CD8-positive, alpha-beta memory T cell (primary cell): Measurements from ENCODE around the gene LCE4A. TPM values are rescaled to one million over a fixed set of nuclear protein-coding genes. Genes with fewer than 3 reads are reported as not detected.
"Not testable (repeated sequence)": the region's sequence is repeated elsewhere in the genome, so short reads cannot be mapped to it uniquely, and the experiment has no call there.

Source experiments
- CTCF ChIA-PET: fragments of 350-600 bp; sonication (Branson Sonifier 250); formaldehyde crosslinking; loops from one replicate; lab custom pipeline; 2021; ENCODE audit warnings: antibody characterized with exemption; lab: Charles Lee
- POLR2A ChIA-PET: fragments of 350-600 bp; sonication (Branson Sonifier 250); formaldehyde crosslinking; loops from one replicate; lab custom pipeline; 2021; ENCODE audit warnings: antibody characterized with exemption; lab: Charles Lee
- DNase-seq, 5 donors: peaks; one replicate each; pipeline versions ENCODE4 v3.0.0 to v3.0.0-alpha.2; 2020 to 2022; ENCODE audit warnings: mixed read lengths in 1 of 5
- H3K27ac ChIP-seq: one replicate; pipeline ENCODE4 v1.7.0; 2013; ENCODE audit warnings: low read depth, mild to moderate bottlenecking, low read length, moderate library complexity
- H3K27me3 ChIP-seq: 2 replicates; pipeline ENCODE4 v1.7.0; 2013; ENCODE audit warnings: low read length, mild to moderate bottlenecking; ENCODE audit not compliant: insufficient read depth, poor library complexity, severe bottlenecking
- H3K36me3 ChIP-seq: 2 replicates; pipeline ENCODE4 v1.7.0; 2013; ENCODE audit warnings: mild to moderate bottlenecking, low read length, moderate library complexity; ENCODE audit not compliant: insufficient read depth
- H3K4me1 ChIP-seq: 2 replicates; pipeline ENCODE4 v1.7.0; 2013; ENCODE audit warnings: mild to moderate bottlenecking, low read length, moderate library complexity; ENCODE audit not compliant: insufficient read depth
- H3K4me3 ChIP-seq: 2 replicates; pipeline ENCODE4 v1.7.0; 2013; ENCODE audit warnings: mild to moderate bottlenecking, low read length
- H3K9me3 ChIP-seq: 2 replicates; pipeline ENCODE4 v1.7.0; 2013; ENCODE audit warnings: mild to moderate bottlenecking, low read length
- H3K27ac Mint-ChIP-seq, 8 donors: one replicate each; pipeline ENCODE4 v1.8.0; 2020 to 2021; ENCODE audit warnings: mixed read lengths in 8 of 8, mild to moderate bottlenecking in 6 of 8, inconsistent platforms in 3 of 8, moderate library complexity in 3 of 8
- H3K27me3 Mint-ChIP-seq, 2 donors: one replicate each; pipeline ENCODE4 v1.8.0; 2020 to 2021; ENCODE audit warnings: mixed read lengths in 2 of 2, mild to moderate bottlenecking in 1 of 2, moderate library complexity in 1 of 2
- H3K36me3 Mint-ChIP-seq, 3 donors: one replicate each; pipeline ENCODE4 v1.8.0; 2020 to 2021; ENCODE audit warnings: mixed read lengths in 3 of 3, inconsistent platforms in 1 of 3, mild to moderate bottlenecking in 1 of 3
- H3K4me1 Mint-ChIP-seq, 3 donors: one replicate each; pipeline ENCODE4 v1.8.0; 2020 to 2021; ENCODE audit warnings: mixed read lengths in 3 of 3, inconsistent platforms in 1 of 3, mild to moderate bottlenecking in 1 of 3
- H3K4me3 Mint-ChIP-seq, 7 donors: one replicate each; pipeline ENCODE4 v1.8.0; 2020 to 2021; ENCODE audit warnings: mixed read lengths in 7 of 7, mild to moderate bottlenecking in 6 of 7, moderate library complexity in 4 of 7, inconsistent platforms in 2 of 7
- H3K9me3 Mint-ChIP-seq, 5 donors: one replicate each; pipeline ENCODE4 v1.8.0; 2020 to 2022; ENCODE audit warnings: mixed read lengths in 5 of 5, mild to moderate bottlenecking in 3 of 5, moderate library complexity in 2 of 5, inconsistent platforms in 1 of 5
- polyA plus RNA-seq: library from polyadenylated mRNA; unstranded; fragments of 300-500 nt; fragmentation: Illumina TruSeq; gene quantifications from one replicate; pipeline ENCODE4 v1.2.3, GENCODE V29; 2021
- total RNA-seq, 2 experiments: library from RNA; stranded (reverse); gene quantifications; one replicate each; pipeline ENCODE4 v1.2.3, GENCODE V29; 2021

LCE4A gene
- total and polyA plus RNA-seq, 3 experiments from 2014 or later, result not detected

DNA sequence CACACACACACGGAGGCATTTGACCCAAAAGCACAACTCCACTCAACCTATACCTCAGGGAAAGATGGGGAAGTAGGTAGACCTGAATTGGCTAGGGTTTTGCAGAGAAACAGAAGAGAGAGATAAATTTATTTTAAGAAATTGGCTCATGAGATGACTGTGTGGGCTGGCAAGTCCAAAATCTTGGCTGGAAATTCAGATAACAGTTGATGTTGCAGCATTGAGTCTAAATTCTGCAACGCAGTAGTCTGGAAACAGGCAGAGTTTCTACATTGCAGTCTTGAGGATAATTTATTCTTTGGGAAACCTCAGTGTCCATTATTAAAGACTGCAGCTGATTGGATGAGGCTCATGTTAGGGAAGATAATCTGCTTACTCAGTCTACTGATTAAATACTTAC lies 26.3 kb upstream of the LCE4A start:
- Mint-ChIP-seq H3K36me3 (no peaks in the 10 kb centered on the region), H3K9me3 (no peaks in the 10 kb centered on the region), H3K4me1 (no peaks in the 10 kb centered on the region), H3K27me3 (peaks cover 21 to 44% of the 10 kb centered on the region in 2 donors), H3K27ac (no peak overlapping the region), H3K4me3 (no peak overlapping the region)
- H3K4me3 ChIP-seq, result no peak overlapping the region
- peaks cover 3% of the 10 kb centered on the region for H3K27me3 ChIP-seq
- ChIA-PET CTCF (no interaction called here), POLR2A (no interaction called here)
- no peaks in the 10 kb centered on the region for H3K4me1 ChIP-seq
- H3K36me3 ChIP-seq, result no peaks in the 10 kb centered on the region
- DNase-seq, result no peak
- H3K27ac ChIP-seq, result no peak overlapping the region
- H3K9me3 ChIP-seq, result no peaks in the 10 kb centered on the region

DNA sequence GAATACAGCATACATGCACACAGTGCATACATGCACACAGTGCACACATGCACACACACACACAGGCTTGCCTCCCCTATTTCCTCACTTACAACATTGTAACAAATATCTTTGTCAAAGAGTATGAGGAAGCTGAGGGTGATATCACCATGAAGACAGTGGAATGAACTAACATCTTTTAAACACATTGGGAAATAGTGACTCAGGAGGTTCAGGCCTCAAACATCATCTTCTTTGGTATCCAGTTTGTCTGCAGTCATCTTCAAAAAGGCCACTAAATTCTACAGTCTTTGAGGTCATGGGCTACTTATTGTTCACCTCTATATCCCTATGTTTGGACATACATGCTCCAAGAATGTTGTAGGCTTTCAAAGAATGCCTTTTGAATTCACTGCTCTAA lies 24.1 kb upstream of the LCE4A start:
- Mint-ChIP-seq H3K27me3 (peaks cover 21 to 36% of the 10 kb centered on the region in 2 donors), H3K9me3 (no peaks in the 10 kb centered on the region), H3K4me1 (no peaks in the 10 kb centered on the region), H3K27ac (no peak overlapping the region), H3K36me3 (no peaks in the 10 kb centered on the region), H3K4me3 (no peak overlapping the region)
- ChIA-PET CTCF (no interaction called here), POLR2A (no interaction called here)
- Histone ChIP-seq H3K36me3 (no peaks in the 10 kb centered on the region), H3K27me3 (peaks cover 3% of the 10 kb centered on the region), H3K4me1 (no peaks in the 10 kb centered on the region), H3K27ac (no peak overlapping the region), H3K9me3 (no peaks in the 10 kb centered on the region), H3K4me3 (no peak overlapping the region)
- DNase-seq, result no peak

DNA sequence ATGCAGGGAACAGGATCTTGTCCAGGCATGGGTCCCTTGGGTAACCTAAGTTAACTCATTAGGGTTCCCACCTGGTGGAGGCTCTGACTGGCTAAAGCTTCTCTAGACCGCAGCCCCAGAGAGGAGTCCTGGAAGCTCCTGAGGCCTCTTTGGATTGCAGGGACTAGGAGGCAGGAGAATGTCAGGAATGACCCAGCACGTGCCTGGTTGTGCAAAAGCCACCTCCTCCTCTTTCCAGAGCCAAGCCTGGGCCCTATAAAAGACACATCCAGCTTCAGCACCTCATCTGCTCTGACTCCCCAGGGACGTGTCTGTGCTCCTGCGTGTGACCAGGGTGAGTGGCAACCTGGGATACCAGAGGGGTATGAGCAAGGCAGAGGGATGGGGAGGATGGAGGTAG lies 22.1 kb upstream of the LCE4A start, which contains the start of gene LCE2B:
Gene LCE2B, plus strand, starts transcription at position 301 of the 400 bp plus-strand sequence. CDS start 721 bp downstream, outside the sequence.
- H3K27ac ChIP-seq, H3K36me3 Mint-ChIP-seq, H3K9me3 Mint-ChIP-seq, POLR2A ChIA-PET, H3K27me3 ChIP-seq, H3K4me1 ChIP-seq, H3K4me3 ChIP-seq, DNase-seq, H3K9me3 ChIP-seq, H3K36me3 ChIP-seq, H3K27ac Mint-ChIP-seq, CTCF ChIA-PET, H3K4me3 Mint-ChIP-seq, H3K4me1 Mint-ChIP-seq: not testable (repeated sequence)
- peaks cover 20 to 44% of the 10 kb centered on the region in 2 donors for H3K27me3 Mint-ChIP-seq

DNA sequence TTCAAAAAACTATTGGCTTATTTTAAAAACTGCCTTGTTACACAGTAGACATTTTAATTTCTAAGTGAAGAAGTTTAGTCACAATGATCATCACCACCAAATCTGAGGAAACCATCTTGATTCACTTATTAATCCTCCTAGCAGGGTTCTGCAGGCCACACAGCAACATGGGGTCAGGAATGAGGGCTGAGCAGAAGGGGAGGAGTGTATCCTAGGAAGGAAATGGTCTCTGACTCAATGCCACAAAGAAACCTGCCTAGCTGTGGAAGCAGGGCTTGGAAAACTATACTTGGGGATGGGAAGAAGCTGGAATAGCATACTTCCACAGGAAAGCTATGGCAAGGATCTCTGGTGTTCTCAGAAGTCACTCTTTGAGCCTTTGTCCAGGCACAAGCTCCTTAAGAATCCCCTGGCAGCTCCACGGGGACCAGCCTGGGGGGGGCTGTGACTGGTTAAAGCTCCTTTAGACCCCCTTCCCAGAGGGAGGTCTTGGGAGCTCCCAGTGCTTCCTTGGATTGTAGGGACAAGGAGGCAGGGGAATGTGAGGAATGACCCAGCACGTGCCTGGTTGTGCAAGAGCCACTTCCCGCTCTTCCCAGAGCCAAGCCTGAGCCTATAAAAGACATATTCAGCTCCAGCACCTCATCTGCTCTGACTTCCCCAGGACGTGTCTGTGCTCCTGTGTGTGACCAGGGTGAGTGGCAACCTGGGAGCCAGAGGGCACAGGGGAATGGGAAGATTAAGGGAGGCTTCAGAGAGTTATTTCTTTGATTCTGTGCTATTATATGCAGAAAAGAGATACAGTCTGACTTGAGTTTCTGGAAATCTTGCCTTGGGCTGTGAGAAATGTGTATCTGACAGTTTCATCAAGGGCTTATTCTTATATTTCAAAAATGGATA lies 10.0 kb upstream of the LCE4A start, which contains the start of gene LCE2A:
Gene LCE2A, plus strand, starts transcription at position 645 of the 900 bp plus-strand sequence. CDS start 557 bp downstream, outside the sequence.
- H3K4me3 Mint-ChIP-seq, result no peak within 1 kb of the TSS
- no peaks in the 10 kb centered on the region for H3K9me3 ChIP-seq
- H3K27ac Mint-ChIP-seq, result no peak within 1 kb of the TSS
- H3K4me3 ChIP-seq, result no peak within 1 kb of the TSS
- no peaks in the 10 kb centered on the region for H3K4me1 Mint-ChIP-seq
- no peak for DNase-seq
- peaks cover 3 to 8% of the 10 kb centered on the region in 2 donors for H3K27me3 Mint-ChIP-seq
- no peak within 1 kb of the TSS for H3K27ac ChIP-seq
- H3K36me3 Mint-ChIP-seq, result no peaks in the 10 kb centered on the region
- ChIA-PET POLR2A (no interaction called here), CTCF (no interaction called here)
- no peaks in the 10 kb centered on the region for H3K4me1 ChIP-seq
- no peaks in the 10 kb centered on the region for H3K36me3 ChIP-seq
- H3K9me3 Mint-ChIP-seq, result peaks cover 0 to 4% (median 0%) of the 10 kb centered on the region in 5 donors
- no peaks in the 10 kb centered on the region for H3K27me3 ChIP-seq

DNA sequence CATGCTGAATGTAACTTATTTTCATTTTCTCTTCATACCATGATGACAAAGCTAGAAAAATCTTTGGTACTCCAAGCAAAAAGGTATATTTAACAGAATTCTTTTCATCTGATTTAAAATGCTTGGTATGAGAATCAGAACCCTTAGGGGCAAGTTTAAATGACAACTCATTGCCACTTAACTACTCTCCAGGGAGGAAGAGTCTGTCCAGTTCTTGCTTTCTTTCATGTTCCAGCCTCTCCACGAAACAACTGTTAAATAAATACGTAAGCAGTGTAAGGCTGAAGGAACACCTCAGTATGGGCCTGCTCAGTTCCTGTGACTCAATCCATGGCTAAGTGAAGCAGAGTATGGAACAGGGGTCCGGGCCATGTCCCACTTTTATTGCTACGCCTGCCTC lies 8.2 kb upstream of the LCE4A start:
- H3K9me3 Mint-ChIP-seq, result peaks cover 0 to 4% (median 0%) of the 10 kb centered on the region in 5 donors
- H3K4me1 Mint-ChIP-seq, result no peaks in the 10 kb centered on the region
- H3K27ac Mint-ChIP-seq, result no peak overlapping the region
- no peak for DNase-seq
- no peak overlapping the region for H3K4me3 ChIP-seq
- ChIA-PET POLR2A (no interaction called here), CTCF (no interaction called here)
- H3K27me3 ChIP-seq, result no peaks in the 10 kb centered on the region
- peaks cover 6 to 7% of the 10 kb centered on the region in 2 donors for H3K27me3 Mint-ChIP-seq
- H3K9me3 ChIP-seq, result no peaks in the 10 kb centered on the region
- H3K36me3 Mint-ChIP-seq, result peaks cover 0 to 2% (median 0%) of the 10 kb centered on the region in 3 donors
- no peak overlapping the region for H3K27ac ChIP-seq
- no peaks in the 10 kb centered on the region for H3K36me3 ChIP-seq
- no peaks in the 10 kb centered on the region for H3K4me1 ChIP-seq
- no peak overlapping the region for H3K4me3 Mint-ChIP-seq

DNA sequence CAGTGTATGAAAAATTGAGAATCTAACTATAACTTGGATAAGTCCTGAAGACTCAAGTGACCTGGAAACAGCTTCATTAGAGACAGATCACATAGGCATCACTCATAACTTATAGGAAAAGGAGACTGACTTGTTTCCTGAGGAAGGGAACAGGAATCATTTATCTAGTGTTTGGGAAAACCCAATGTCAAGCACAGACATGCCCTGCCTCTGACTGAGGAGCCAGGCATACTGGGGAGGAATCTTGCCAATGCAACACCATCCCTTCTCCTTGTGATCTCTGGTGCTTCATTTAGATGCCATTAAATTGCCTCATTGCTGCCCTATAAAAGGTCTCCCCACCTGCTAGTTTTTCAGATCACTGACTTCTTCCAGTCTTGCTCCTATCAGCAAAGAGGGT lies 10.3 kb downstream of the LCE4A start:
- H3K27ac Mint-ChIP-seq, result no peak overlapping the region
- H3K27me3 ChIP-seq, result no peaks in the 10 kb centered on the region
- H3K4me3 Mint-ChIP-seq, result no peak overlapping the region
- H3K4me1 ChIP-seq, result no peaks in the 10 kb centered on the region
- H3K9me3 ChIP-seq, result no peaks in the 10 kb centered on the region
- DNase-seq, result no peak
- H3K36me3 Mint-ChIP-seq, result no peaks in the 10 kb centered on the region
- peaks cover 8 to 10% of the 10 kb centered on the region in 2 donors for H3K27me3 Mint-ChIP-seq
- H3K27ac ChIP-seq, result no peak overlapping the region
- POLR2A ChIA-PET, result no interaction called here
- H3K9me3 Mint-ChIP-seq, result no peaks in the 10 kb centered on the region
- H3K36me3 ChIP-seq, result no peaks in the 10 kb centered on the region
- CTCF ChIA-PET, result no interaction called here
- H3K4me3 ChIP-seq, result no peak overlapping the region
- no peaks in the 10 kb centered on the region for H3K4me1 Mint-ChIP-seq

DNA sequence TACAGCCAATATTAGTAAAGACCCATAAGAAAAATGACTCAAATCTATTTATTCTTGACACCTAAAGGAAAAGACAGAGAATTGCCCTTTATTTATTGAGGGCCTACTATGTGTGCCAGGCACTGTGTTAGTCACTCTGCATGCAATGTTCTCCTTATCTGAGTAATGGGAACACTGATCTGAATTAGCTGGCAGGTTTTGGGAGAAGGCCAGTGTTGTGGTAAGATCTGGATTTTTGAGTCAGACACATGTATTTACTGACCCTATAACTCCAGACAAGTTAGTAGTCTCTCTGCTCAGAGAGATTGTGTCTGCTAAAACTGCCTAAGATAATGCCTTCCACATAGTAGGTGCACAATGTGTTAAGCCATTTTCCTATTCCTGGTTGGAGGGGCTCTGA lies 17.3 kb downstream of the LCE4A start:
- ChIA-PET CTCF (no interaction called here), POLR2A (no interaction called here)
- DNase-seq, result no peak
- no peaks in the 10 kb centered on the region for H3K36me3 Mint-ChIP-seq
- Histone ChIP-seq H3K27ac (no peak overlapping the region), H3K36me3 (no peaks in the 10 kb centered on the region), H3K4me3 (no peak overlapping the region), H3K27me3 (no peaks in the 10 kb centered on the region), H3K4me1 (no peaks in the 10 kb centered on the region), H3K9me3 (no peaks in the 10 kb centered on the region)
- H3K9me3 Mint-ChIP-seq, result no peaks in the 10 kb centered on the region
- peaks cover 3 to 4% of the 10 kb centered on the region in 2 donors for H3K27me3 Mint-ChIP-seq
- H3K27ac Mint-ChIP-seq, result no peak overlapping the region
- H3K4me1 Mint-ChIP-seq, result no peaks in the 10 kb centered on the region
- H3K4me3 Mint-ChIP-seq, result no peak overlapping the region

DNA sequence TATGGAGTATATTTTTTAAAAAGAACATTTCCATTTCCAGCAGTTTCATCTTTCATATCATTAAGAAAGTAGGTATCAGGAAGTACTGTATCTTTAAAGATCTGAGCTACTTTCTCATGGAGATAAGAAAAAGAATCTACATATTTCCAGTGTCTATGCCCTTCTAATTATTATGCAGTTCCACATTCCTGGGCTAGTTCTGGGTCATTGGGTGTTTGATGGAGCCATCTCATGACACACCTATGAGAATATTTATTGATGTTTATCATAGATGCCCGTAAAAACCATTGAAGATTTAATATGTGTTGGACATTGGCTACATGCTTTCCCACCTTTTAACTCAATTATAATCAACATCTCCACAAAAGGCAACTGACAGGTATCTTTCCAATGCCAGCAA lies 21.0 kb downstream of the LCE4A start:
- CTCF ChIA-PET, result no interaction called here

More for the DNA sequence above, 21.0 kb downstream of the LCE4A start:
- Histone ChIP-seq H3K27me3 (no peaks in the 10 kb centered on the region), H3K9me3 (no peaks in the 10 kb centered on the region), H3K4me3 (no peak overlapping the region), H3K4me1 (no peaks in the 10 kb centered on the region), H3K27ac (no peak overlapping the region), H3K36me3 (no peaks in the 10 kb centered on the region)
- Mint-ChIP-seq H3K4me1 (no peaks in the 10 kb centered on the region), H3K27ac (no peak overlapping the region), H3K27me3 (peaks cover 5 to 18% of the 10 kb centered on the region in 2 donors), H3K9me3 (no peaks in the 10 kb centered on the region), H3K4me3 (no peak overlapping the region), H3K36me3 (no peaks in the 10 kb centered on the region)
- no peak for DNase-seq
- POLR2A ChIA-PET, result no interaction called here
